ENCODE data around the gene DBN1. TPM values are rescaled to one million over a fixed set of nuclear protein-coding genes. Genes with fewer than 3 reads are reported as not detected.

The DBN1 gene
- total and polyA plus RNA-seq, 12 donors = 5.1 to 47.1 (median 12.6) TPM

DNA sequence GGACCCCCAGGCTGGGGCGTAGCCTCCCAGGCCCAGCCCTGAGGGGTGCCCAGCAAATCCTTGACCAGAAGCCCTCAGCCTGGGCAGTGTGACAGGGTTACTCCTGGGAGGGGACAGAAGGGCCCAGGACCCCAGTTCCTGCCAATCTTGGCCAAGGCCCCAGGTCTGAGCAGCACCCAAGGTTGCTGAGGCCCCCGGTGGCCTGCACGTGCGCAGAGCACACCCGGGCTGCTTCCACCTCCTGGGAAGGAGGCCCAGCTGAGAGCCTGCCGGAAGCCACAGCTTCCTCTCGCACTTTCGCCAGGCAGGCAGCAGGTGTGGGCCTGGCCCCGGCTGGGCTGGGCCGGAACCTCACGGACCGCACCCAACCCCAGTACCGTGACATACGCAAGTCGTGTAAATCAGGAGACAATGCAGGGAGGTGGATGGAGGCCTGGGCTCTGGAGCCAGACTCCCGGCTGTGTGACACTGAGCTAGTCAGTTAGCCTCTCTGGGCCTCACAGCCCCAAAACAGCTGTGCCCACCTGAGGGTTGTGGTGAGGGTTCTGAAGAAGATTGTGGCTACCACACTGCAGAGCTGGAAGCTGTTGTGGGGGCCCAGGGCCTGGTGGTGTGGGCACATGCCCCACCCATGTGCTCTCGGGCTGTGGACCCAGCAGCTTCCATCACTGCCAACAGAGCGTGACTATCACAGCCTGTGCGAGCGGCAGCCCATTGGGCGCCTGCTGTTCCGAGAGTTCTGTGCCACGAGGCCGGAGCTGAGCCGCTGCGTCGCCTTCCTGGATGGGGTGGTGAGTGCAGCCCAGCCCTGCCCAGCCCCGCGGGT is 41.9 kb downstream of the DBN1 start:
- H3K4me1 ChIP-seq (replicated peaks in 1 of 2) = peaks cover 8 to 30% of the 10 kb centered on the region in 2 donors
- intact Hi-C loops (cut with DNase I) = no loop called here
- DNase-seq = peak in 1 of 7 donors; percentile 19
- H3K9me3 ChIP-seq (replicated peaks in 1 of 3) = no peaks in the 10 kb centered on the region
- peaks cover 0 to 45% of the 10 kb centered on the region in 2 donors for H3K36me3 ChIP-seq (replicated peaks in 1 of 2)
- WGBS, 4 donors = 77 to 94% (median 80%) methylated on average over 10 to 29 of the region's 29 CpGs
- no peaks in the 10 kb centered on the region for H3K27me3 ChIP-seq
- no peak overlapping the region for H3K27ac ChIP-seq
- H3K4me3 ChIP-seq = no peak overlapping the region
- TF ChIP-seq POLR2A (IDR thresholded peaks at IDR 0.05) = no peak
- TF ChIP-seq, protein P1, sequence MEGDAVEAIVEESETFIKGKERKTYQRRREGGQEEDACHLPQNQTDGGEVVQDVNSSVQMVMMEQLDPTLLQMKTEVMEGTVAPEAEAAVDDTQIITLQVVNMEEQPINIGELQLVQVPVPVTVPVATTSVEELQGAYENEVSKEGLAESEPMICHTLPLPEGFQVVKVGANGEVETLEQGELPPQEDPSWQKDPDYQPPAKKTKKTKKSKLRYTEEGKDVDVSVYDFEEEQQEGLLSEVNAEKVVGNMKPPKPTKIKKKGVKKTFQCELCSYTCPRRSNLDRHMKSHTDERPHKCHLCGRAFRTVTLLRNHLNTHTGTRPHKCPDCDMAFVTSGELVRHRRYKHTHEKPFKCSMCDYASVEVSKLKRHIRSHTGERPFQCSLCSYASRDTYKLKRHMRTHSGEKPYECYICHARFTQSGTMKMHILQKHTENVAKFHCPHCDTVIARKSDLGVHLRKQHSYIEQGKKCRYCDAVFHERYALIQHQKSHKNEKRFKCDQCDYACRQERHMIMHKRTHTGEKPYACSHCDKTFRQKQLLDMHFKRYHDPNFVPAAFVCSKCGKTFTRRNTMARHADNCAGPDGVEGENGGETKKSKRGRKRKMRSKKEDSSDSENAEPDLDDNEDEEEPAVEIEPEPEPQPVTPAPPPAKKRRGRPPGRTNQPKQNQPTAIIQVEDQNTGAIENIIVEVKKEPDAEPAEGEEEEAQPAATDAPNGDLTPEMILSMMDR (IDR thresholded peaks at IDR 0.05) = no peak

DNA sequence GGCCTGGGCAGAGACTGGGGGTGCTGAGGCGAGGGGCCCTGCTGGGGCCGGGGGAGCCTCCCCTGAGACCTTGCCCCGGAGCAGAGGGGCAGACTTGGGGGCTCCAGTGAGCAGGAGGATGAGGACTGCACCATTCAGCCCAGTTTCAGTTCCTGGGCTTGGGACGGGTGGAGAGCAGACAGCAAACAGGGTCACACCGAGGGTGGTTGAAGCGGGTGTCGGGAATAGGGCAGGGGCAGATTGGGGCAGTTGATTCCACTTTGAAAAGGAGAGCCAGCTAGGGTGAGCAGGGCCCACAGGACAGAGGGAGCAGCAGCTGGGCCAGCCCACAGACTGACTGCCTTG is 42.5 kb downstream of the DBN1 start:
- Histone ChIP-seq H3K27me3 (no peaks in the 10 kb centered on the region), H3K27ac (no peak overlapping the region), H3K4me3 (no peak overlapping the region), H3K4me1 (replicated peaks in 1 of 2) (peaks cover 8 to 30% of the 10 kb centered on the region in 2 donors), H3K36me3 (replicated peaks in 1 of 2) (peaks cover 0 to 39% of the 10 kb centered on the region in 2 donors), H3K9me3 (replicated peaks in 1 of 3) (no peaks in the 10 kb centered on the region)
- no peak for DNase-seq
- TF ChIP-seq POLR2A (IDR thresholded peaks at IDR 0.05) = no peak
- TF ChIP-seq, protein P1 (IDR thresholded peaks at IDR 0.05) = no peak
- WGBS, 4 donors = 79 to 94% (median 87%) methylated on average over 4 to 7 of the region's 7 CpGs
- intact Hi-C loops (cut with DNase I) = no loop called here

DNA sequence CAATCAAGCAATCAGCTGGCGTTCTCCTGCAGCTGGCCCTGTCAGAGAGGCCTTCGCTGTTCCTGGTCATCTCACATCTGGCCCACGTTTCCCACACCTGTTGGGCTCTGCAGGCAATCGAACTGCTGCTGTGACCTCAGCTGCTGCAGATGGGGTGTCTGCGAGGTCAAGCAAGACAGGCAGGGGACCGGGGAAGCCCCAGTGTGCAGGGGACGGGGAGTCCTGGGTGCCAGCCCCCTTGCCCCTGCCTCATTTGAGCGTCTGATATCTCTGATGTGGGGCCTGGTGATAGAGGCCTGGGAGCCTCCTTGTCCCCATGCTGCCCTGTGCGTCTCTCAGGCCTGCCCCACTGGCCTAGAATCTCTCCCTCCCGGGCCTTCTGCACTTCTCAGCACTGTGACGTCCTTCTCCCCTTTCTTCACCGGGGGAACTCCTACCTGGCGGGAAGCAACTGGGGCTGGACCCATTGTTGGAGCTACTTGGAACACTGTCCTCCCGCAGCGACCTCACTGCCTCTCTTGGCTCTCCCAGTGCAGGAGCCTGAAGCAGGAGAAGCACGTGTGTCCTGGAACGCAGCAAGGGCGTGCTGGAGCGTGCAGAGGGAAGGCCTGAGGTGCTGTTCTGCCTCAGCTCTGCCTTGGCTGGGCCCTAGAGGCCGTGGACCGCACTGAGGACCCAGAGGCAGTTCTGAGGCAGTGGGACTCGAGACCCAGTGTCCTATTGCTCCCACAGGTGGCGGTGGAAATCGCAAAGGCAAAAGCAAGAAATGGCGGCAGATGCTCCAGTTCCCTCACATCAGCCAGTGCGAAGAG is 43.1 kb downstream of the DBN1 start:
- no peaks in the 10 kb centered on the region for H3K9me3 ChIP-seq (replicated peaks in 1 of 3)
- no peak overlapping the region for H3K27ac ChIP-seq
- TF ChIP-seq POLR2A (IDR thresholded peaks at IDR 0.05) = no peak
- H3K36me3 ChIP-seq (replicated peaks in 1 of 2) = peaks cover 0 to 33% of the 10 kb centered on the region in 2 donors
- DNase-seq = no peak
- intact Hi-C loops (cut with DNase I) = no loop called here
- H3K27me3 ChIP-seq = no peaks in the 10 kb centered on the region
- peaks cover 12 to 30% of the 10 kb centered on the region in 2 donors for H3K4me1 ChIP-seq (replicated peaks in 1 of 2)
- WGBS, 4 donors = 78 to 90% (median 87%) methylated on average over 12 to 26 of the region's 26 CpGs
- no peak overlapping the region for H3K4me3 ChIP-seq

DNA sequence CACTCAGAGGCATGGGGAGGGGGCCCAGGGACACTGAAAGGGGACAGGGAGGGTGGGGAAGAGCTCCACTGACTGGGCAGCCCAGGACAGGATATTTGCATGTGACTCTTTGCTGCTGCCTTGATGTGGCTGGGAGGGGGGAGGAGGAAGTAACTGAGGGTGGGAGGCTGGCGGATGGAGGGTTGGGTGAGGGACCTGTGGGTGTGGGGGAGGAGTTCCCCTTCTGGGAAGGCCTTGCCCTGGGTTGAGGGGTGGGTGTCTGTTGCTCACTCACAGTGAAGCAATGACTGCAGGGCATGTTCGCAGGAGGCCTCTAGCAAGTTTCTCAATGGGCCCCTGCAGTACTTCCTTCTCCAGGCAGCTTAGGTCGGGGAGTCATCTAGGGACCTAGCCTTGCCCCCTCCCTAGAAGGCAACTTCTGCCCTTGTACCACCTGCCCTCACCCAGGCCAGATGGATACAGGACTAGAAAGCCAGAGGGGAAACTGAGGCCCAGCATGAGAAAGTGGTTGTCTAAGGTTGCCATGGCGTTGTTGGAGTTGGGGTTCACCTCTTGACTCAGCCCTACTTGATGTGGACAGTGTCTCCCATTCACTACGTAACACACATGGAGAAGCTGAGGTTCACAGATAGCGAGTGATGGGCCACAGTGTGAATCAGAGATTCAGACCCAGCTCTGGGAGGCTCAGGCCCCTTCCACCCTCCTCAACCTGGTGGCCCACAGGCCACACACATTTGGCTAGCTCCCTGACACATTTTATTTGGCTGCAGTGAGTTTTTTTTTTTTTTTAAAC is 44.0 kb downstream of the DBN1 start:
- H3K9me3 ChIP-seq (replicated peaks in 1 of 3) = no peaks in the 10 kb centered on the region
- DNase-seq = peak; percentile 48 to 80 (median 63)
- WGBS, 4 donors = 70 to 88% (median 77%) methylated on average over 3 to 6 of the region's 6 CpGs
- no peak for TF ChIP-seq POLR2A (IDR thresholded peaks at IDR 0.05)
- TF ChIP-seq, protein P1 (IDR thresholded peaks at IDR 0.05) = no peak
- H3K27ac ChIP-seq = peak overlapping the region in 2 of 5 donors; percentile 35 to 58
- no peak overlapping the region for H3K4me3 ChIP-seq
- intact Hi-C loops (cut with DNase I) = no loop called here
- peaks cover 12 to 32% of the 10 kb centered on the region in 2 donors for H3K4me1 ChIP-seq (replicated peaks in 1 of 2)
- peaks cover 0 to 25% of the 10 kb centered on the region in 2 donors for H3K36me3 ChIP-seq (replicated peaks in 1 of 2)
- H3K27me3 ChIP-seq = no peaks in the 10 kb centered on the region

Measured in adrenal gland (tissue), 12 donors.